Measurements from ENCODE around the gene SAMD10. TPM values are rescaled to one million over a fixed set of nuclear protein-coding genes. Genes with fewer than 3 reads are reported as not detected.
A peak's percentile ranks its signal among the peaks of the same experiment; 100 is the strongest.
"Not testable (repeated sequence)": the region's sequence is repeated elsewhere in the genome, so short reads cannot be mapped to it uniquely, and the experiment has no call there.

The SAMD10 gene
- total and polyA plus RNA-seq, 2 donors = 1.8 to 3.8 TPM

DNA sequence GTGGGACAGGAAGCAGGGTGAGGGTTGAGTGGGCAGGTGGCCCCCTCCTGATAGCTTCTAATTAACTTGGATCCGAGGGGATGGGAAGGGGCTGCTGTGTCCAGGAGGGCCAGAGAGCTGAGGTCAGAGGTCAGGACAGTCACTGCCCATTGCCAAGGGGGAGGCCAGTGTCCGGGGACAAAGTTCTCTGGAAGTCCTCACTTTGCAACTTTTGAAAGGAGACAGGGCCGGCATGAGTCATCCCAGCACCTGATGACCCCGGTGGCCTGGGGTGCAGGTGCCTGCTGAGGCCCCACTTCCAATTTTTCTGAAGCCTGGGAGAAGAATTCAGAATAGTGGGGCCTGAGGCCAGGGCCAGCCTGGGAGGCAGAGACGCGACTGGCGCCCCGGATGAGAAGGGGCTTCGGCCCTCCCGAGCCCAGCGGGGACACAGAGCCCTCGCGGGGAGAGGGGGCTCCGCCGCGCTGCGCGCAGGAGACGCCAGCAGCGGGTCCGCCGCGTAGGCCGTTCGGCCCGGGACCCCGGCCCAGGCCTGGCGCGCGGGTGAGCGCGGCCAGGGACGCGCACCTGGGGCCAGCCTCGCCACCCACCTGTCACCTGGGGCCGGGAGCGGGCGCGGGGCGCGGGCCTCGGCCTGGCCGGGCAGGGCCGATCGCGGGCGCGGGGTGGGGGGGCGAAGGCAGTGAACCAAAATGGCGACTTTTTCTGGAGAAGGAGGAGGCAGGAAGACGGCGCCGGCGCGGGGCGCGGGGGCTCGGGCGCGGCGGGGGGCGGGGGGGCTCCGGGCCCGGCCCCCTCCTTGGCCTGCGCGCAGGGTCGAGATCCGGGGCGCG lies 10.3 kb downstream of the SAMD10 start:
- Histone ChIP-seq H3K36me3 (ENCODE audit: insufficient read depth) (no peaks in the 10 kb centered on the region), H3K27ac (ENCODE audit: low read depth) (peak overlapping the region; percentile 32), H3K4me1 (ENCODE audit: insufficient read depth) (no peaks in the 10 kb centered on the region), H3K4me3 (ENCODE audit: low read depth, low read length) (peak overlapping the region; percentile 93)
- under 1% methylated on average over 70 of the region's 70 CpGs for WGBS
- DNase-seq (ENCODE audit: extremely low spot score) = no peak

DNA sequence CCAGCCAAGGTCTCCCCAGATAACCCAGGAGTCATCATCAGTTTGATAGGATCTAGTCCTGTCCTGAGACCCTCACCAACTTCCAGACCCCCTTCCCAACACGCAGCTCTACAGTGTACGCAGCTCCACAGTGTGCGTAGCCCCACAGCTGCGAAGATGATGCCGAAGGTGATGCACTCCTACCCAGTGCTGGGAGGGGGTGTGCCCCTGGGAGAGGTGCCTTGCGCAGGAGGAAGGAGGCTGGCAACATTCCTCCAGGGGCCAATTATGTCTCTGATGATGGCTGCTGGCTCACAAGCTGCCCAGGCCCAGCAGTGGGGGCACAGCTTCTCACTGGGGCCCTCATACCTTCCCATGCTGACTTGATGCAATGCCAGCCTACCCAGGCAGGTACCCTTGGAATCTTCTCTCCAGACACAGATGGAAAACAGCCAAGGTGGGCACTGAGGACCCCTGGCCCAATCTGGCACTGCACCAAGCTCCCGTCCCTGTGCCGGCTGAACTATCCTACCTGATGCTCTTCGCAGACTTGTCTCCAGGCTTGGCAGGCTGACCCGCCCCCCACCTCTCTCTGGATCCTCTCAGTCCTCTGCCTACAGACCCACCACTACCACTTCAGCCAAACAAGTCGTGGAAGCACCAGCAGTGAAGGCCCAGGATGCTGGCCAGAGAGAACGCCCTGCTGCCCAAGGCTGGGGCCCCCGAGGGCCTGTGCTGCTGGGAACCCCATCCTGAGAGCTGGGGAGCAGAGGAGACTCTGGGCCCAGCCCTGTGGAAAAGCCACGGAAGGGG lies 11.1 kb downstream of the SAMD10 start:
- 70% methylated on average over 14 of the region's 14 CpGs for WGBS
- H3K27ac ChIP-seq (ENCODE audit: low read depth) = no peak overlapping the region
- H3K36me3 ChIP-seq (ENCODE audit: insufficient read depth) = no peaks in the 10 kb centered on the region
- no peak for DNase-seq (ENCODE audit: extremely low spot score)
- no peak overlapping the region for H3K4me3 ChIP-seq (ENCODE audit: low read depth, low read length)
- H3K4me1 ChIP-seq (ENCODE audit: insufficient read depth) = no peaks in the 10 kb centered on the region

DNA sequence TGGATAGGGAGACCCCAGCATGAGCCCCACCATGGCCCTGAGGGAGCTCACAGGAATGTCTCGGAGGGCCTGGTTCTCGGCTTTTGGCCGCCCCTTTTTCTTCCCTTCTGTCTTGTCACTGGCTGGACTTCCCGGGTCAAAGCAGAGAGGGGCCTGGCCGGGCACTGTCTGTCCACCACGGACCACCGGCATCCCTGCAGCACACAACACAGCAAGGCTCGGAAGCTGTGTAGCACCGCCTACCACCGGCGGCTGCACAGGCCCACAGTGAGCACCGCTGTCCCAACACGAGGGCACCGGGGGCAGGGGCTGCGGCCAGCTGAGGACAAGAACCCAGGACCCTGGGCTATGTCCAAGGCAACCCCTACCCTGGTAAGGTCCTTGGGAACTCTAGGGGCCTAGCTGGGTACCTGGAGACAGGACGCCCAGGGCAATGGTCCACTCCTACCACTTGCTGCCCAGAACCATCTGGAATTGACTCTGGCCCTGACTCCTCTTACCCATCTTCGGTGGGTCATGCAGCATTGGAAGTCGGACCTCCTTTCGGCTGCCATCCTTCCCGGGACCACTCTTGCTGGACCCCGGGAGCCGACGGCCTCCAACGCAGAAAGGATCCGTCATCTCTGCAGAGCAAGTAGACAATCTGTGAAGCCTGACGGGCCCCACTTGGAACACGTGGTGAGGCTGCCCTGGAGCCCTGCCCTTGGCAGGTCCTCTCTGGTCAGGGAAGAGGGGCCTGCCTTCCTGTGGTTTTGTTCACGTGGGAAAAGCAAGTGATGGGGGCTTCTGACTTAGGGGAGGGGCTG lies 11.9 kb downstream of the SAMD10 start:
- H3K4me3 ChIP-seq (ENCODE audit: low read depth, low read length) = no peak overlapping the region
- no peak overlapping the region for H3K27ac ChIP-seq (ENCODE audit: low read depth)
- no peak for DNase-seq (ENCODE audit: extremely low spot score)
- H3K4me1 ChIP-seq (ENCODE audit: insufficient read depth) = no peaks in the 10 kb centered on the region
- no peaks in the 10 kb centered on the region for H3K36me3 ChIP-seq (ENCODE audit: insufficient read depth)
- 87% methylated on average over 28 of the region's 28 CpGs for WGBS

DNA sequence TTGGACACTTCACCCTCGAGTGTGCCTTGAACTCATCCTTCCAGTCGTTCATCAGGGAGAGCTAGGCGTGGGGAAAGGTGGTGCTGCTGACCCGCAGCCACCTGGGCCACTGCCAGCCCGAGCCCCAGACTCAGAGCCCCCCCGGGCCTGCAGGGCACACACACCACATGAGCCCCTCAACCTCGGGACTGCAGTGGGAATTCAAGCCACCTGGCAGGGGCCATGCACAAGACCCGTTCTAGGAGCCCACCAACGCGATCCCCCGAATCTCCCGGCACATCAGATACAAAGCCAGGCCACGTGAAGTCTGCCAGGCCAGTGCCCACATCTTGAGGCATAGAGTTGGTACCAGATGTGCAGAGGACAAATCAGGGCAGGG lies 12.5 kb downstream of the SAMD10 start:
- 89% methylated on average over 13 of the region's 13 CpGs for WGBS
- DNase-seq (ENCODE audit: extremely low spot score) = no peak
- Histone ChIP-seq H3K27ac (ENCODE audit: low read depth) (no peak overlapping the region), H3K4me1 (ENCODE audit: insufficient read depth) (no peaks in the 10 kb centered on the region), H3K36me3 (ENCODE audit: insufficient read depth) (no peaks in the 10 kb centered on the region), H3K4me3 (ENCODE audit: low read depth, low read length) (no peak overlapping the region)

DNA sequence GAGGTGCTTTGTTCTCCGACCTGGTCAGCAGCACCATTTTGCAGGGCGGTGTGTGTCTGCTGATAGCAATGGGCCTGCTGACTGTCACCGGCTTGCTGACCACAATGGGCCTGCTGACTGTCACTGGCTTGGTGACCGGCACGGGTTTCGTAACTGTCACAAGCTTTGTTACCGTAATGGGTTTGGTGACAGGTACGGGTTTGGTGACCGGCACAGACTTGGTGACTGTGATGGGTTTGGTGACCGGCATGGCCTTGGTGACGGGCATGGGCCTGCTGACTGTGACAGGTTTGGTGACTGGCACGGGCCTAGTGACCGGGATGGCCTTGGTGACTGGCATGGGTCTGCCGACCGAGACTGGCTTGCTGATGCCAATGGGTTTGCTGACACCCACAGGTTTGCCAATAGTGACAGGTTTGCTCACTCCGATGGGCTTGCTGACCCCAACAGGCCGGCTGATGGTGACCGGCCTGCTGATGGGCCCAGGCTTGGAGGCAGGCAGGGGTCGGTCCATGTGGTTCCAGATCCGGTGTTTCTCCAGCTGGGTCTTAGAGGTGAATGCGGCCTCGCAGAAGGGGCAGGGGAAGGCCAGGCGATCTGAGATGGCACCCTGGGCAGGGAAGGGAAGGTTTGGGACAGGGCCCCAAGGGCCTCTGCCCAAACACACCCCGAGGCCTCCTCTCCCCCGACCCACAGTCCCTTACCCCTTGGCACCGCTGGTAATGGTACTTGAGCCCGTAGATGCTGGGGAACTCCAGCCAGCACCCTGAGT lies 13.1 kb downstream of the SAMD10 start:
- Histone ChIP-seq H3K4me1 (ENCODE audit: insufficient read depth) (no peaks in the 10 kb centered on the region), H3K27ac (ENCODE audit: low read depth) (no peak overlapping the region), H3K36me3 (ENCODE audit: insufficient read depth) (no peaks in the 10 kb centered on the region), H3K4me3 (ENCODE audit: low read depth, low read length) (no peak overlapping the region)
- 95% methylated on average over 27 of the region's 27 CpGs for WGBS
- no peak for DNase-seq (ENCODE audit: extremely low spot score)

DNA sequence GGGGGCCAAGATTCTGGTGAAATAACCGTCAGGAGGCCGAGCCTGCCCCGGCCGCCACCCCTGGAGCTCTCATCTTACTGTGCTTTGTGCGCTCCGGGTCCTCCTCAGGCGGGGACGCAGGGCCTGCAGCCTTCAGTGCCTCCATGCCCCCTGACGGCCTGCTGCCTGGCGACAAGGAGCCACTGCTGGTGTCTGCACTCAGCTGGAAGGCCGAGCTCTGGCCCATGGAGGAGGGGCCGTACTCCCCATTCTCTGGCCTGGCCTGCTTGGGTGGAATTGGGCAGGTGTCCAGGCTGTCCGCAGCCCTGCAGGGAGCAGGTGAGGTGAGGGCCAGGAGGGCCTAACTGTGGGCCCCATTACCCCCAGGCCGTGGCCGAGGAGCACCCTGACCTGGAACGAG lies 15.0 kb downstream of the SAMD10 start:
- Histone ChIP-seq H3K4me3 (ENCODE audit: low read depth, low read length) (no peak overlapping the region), H3K36me3 (ENCODE audit: insufficient read depth) (no peaks in the 10 kb centered on the region), H3K27ac (ENCODE audit: low read depth) (no peak overlapping the region), H3K4me1 (ENCODE audit: insufficient read depth) (no peaks in the 10 kb centered on the region)
- DNase-seq (ENCODE audit: extremely low spot score) = no peak
- WGBS = 93% methylated on average over 16 of the region's 16 CpGs

DNA sequence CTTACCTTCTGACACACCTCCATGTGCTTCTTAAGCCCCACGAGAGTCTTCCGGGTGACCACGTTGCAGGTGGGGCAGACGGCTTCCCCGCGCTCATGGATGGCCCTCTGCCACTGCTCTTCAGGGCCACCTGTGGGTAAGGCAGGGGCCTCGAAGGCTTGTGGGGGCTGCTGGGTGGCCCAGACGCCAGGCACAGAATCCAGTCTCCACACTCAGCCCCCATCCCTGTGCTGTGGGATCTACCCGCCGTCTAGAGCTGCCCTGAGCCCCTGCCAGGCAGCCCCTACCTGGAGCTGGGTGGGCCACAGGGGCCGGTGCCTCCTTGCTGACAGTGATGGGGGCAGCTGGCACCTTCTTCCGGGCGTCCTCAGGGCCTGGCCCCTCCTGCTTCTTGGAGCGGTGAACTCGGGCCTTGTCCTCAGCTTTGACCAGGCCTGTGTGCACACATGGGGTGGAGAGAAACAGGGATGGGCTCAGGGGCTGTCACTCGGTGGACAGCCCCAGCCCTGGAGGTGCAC lies 15.6 kb downstream of the SAMD10 start:
- Histone ChIP-seq H3K4me1 (ENCODE audit: insufficient read depth) (no peaks in the 10 kb centered on the region), H3K27ac (ENCODE audit: low read depth) (no peak overlapping the region), H3K36me3 (ENCODE audit: insufficient read depth) (no peaks in the 10 kb centered on the region), H3K4me3 (ENCODE audit: low read depth, low read length) (no peak overlapping the region)
- DNase-seq (ENCODE audit: extremely low spot score) = no peak
- 91% methylated on average over 16 of the region's 16 CpGs for WGBS

DNA sequence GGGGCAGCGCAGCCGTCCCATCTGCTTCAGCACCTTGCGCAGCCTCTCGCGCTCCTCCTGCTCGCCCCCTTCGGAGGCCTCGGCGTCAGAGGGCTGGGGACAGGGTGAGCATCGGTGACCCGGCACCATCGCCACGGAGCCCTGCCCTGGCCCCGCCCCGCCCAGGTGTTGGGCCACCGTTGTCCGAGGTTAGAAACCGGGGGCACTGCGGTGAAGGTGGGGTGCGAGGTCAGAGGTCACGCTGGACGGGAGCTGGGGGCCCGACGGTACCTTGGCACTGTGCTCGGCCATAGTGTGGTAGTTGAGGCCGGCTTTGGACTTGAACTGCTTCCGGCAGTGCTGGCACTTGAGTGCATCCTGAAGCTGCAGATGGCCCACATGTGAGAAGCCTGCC lies 16.1 kb downstream of the SAMD10 start:
- no peaks in the 10 kb centered on the region for H3K4me1 ChIP-seq (ENCODE audit: insufficient read depth)
- 87% methylated on average over 27 of the region's 27 CpGs for WGBS
- no peak overlapping the region for H3K4me3 ChIP-seq (ENCODE audit: low read depth, low read length)
- DNase-seq (ENCODE audit: extremely low spot score) = no peak
- no peak overlapping the region for H3K27ac ChIP-seq (ENCODE audit: low read depth)
- H3K36me3 ChIP-seq (ENCODE audit: insufficient read depth) = no peaks in the 10 kb centered on the region

DNA sequence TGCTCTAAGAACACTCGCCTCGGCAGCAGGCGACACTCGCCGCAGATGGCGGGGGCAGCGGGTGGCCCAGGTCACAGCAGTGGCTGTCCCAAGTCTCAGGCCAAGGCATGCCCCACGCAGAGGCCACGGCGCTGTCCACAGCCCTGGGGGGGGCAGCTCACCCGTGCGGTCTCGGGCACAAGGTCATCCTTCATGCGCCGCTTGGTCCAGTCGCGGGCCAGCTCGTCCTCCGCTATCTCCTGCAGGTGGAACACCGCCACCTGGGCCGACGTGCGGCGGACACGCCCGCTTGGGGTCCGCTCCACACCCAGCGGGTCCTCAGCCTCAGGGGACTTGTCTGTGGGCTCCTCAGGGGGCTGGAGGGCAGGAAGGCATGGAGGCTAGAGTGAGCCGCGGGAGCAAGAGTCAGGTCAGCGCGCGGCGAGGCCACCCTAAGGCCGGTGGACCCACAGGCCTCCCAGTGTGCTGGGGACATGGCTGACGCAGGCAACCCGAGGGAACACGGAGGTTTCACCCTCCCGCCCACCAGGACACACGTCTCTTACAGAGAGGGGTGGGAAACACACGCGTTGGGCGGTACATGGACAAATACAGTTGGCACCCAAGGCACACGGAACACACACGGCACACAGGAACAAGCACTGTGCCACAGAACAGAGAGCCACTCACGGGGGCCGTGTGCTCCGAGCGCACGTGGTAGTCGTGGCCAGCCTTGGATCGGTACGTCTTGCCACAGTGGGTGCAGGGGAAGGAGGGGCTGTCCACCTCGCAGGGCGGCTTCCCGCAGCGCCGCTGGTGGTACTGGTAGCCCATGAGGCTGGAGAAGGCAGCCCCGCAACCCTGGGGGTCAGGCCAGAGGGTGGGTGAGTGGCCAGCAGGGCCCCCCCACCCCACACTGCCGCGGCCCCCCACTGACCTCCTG lies 16.8 kb downstream of the SAMD10 start:
- DNase-seq (ENCODE audit: extremely low spot score) = no peak
- 94% methylated on average over 61 of the region's 61 CpGs for WGBS
- no peaks in the 10 kb centered on the region for H3K36me3 ChIP-seq (ENCODE audit: insufficient read depth)

DNA sequence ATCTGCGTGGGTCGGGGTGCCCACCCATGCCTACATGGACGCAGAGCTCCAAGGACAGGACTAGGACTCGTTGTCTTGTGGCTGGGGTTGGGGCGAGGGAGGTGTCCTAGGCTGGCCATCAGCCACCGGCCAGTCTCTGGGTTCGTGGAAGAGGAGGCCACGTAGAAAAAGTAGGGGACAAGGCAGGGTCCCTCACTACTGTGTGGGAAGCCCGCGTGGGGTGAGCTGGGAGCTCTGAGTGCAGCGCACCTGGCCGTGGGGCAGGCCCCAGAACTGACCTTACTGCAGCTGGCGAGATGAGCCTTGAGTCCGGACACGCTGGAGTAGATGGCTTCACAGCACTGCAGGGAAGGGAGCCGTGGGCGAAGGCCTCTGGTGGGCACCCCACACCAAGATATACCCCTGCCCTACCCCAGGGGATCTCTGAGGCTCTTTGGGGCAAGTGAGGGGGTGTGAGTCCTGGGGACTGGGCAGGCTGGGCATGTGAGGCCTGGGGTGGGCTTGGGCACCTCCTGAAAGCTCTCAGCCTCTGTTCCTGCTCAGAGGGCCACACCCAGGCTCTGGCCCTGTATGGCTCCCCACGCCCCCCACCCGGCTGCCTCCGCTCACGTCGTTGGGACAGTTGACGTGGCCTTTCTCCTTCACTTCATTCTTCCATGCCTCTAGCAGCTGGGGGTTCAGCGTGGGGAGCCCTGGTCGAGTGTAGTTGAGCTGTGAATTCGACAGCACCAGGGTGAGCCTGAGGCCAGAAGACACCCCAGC lies 17.6 kb downstream of the SAMD10 start:
- Histone ChIP-seq H3K36me3 (ENCODE audit: insufficient read depth) (no peaks in the 10 kb centered on the region), H3K4me3 (ENCODE audit: low read depth, low read length) (no peak overlapping the region)
- DNase-seq (ENCODE audit: extremely low spot score) = no peak

More for the DNA sequence above, 16.8 kb downstream of the SAMD10 start:
- Histone ChIP-seq H3K27ac (ENCODE audit: low read depth) (no peak overlapping the region), H3K4me1 (ENCODE audit: insufficient read depth) (no peaks in the 10 kb centered on the region), H3K4me3 (ENCODE audit: low read depth, low read length) (no peak overlapping the region)

DNA sequence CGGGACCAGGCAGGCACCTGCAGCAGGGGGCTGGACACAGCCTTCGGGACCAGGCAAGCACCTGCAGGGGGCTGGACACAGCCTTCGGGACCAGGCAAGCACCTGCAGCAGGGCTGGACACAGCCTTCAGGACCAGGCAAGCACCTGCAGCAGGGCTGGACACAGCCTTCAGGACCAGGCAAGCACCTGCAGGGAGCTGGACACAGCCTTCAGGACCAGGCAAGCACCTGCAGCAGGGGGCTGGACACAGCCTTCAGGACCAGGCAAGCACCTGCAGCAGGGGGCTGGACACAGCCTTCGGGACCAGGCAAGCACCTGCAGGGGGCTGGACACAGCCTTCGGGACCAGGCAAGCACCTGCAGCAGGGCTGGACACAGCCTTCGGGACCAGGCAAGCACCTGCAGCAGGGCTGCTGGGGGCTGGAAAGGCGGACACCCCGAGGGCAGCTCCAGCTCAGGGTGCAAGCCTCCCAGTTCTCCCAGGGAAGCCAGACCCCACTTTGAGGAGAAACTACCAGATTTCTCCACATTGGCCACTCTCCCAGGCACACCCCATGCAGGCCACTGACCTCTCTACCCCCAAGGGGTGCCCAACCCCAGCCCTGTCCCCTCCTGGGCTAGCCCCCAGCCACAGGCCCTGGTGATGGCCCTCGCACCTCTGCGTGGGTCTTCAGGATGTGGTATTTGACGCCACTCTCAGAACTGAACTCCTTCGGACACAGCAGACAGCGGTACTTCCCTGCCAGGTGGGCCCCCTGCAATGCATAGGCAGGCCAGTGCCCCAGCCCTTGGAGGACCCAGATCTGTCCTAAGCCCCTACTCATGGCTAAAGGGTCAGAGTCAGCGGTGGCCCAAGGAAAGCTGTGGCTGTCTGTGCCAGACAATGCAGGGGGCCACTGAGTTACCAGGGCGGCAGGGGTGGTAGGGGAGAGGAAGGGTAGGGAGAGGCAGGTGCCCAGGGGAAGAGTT lies 18.5 kb downstream of the SAMD10 start:
- H3K36me3 ChIP-seq (ENCODE audit: insufficient read depth); H3K4me3 ChIP-seq (ENCODE audit: low read depth, low read length); H3K27ac ChIP-seq (ENCODE audit: low read depth); DNase-seq (ENCODE audit: extremely low spot score); H3K4me1 ChIP-seq (ENCODE audit: insufficient read depth): not testable (repeated sequence)
- WGBS = 92% methylated on average over 15 of the region's 15 CpGs

More for the DNA sequence above, 17.6 kb downstream of the SAMD10 start:
- Histone ChIP-seq H3K4me1 (ENCODE audit: insufficient read depth) (peaks cover under 1% of the 10 kb centered on the region), H3K27ac (ENCODE audit: low read depth) (no peak overlapping the region)
- 89% methylated on average over 26 of the region's 26 CpGs for WGBS

Measured in urinary bladder (tissue), 4 donors.